NCI-H526 (cell line): ENCODE data around the gene DLGAP5.

Source experiments
- DNase-seq, 2 experiments: peaks; one replicate each; lab custom pipeline; 2025; lab: John Stamatoyannopoulos, UW

DLGAP5 gene

DNA sequence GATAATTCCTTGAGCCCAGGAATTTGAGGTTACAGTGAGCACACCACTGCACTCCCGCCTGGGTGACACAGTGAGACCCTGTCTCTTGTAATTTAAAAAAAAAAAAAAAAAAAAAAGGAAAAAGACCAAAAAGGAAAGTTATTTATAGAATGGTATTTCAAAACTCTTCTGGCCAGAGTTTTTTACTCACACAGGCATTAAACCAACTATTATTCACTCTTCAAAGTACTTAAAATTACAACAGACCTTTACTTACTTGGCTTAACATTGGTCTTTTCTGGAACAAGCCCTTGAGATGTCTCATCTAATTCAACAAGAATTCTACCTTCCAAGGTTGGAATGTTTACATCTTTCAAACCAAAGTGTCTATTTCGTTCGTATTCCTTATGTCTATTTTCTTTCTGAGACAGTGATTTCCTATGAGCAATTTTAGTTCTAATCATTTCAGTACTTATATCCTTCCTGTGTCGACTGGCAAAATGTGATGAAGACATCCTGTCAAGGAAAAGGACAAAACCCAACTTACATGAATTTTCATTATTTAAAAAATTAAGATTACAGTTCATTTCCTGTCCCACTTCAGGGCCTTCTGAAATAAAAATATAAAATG lies 2.6 kb downstream of the DLGAP5 start:
- DNase-seq, result no peak

DNA sequence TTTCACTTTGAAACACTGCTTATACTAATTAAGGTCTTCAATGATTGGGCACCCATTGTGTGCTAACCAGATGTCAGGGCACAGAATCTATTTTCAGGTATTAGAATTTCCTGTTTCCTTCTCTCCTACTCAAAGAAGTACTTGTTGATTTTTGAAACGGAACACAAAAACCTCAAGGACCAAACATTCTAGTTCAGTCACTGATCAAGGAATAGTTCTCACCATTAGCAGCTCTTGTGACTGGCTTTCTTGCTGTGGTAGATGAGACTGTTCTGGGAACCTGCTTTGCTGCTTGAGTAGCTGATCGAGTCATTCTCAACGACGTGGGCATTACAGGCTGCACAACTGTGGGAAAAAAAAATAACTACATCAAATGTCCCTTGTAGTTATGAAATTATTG lies 11.0 kb downstream of the DLGAP5 start:
- no peak for DNase-seq

- DNase-seq, result no peak
Measured at GRCh38 chr14:55180006-55180405, 11.4 kb downstream of the DLGAP5 start.

GRCh38 chr14:55170526-55170925 lies 20.9 kb downstream of the DLGAP5 start:
- no peak for DNase-seq

DNA sequence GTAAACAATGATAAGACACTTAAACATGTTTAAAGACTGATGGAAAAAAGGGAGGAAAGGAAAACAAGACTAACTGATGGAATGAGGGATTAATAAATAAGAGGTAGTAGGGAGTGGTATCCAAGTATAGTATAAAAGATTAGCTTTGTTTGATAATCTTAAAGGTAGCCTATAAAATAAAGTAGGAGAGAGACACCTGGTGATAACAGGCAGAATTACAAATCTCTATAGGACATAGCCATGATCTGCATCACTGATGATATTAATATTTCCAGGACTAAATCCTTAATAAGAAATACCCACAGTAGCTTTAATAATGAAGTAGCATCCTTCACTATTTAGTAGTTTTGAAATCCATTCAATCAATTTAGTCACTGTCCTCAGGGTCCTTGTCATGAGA lies 30.4 kb downstream of the DLGAP5 start:
- peak in 1 of 2 experiments; percentile 46 for DNase-seq

DNA sequence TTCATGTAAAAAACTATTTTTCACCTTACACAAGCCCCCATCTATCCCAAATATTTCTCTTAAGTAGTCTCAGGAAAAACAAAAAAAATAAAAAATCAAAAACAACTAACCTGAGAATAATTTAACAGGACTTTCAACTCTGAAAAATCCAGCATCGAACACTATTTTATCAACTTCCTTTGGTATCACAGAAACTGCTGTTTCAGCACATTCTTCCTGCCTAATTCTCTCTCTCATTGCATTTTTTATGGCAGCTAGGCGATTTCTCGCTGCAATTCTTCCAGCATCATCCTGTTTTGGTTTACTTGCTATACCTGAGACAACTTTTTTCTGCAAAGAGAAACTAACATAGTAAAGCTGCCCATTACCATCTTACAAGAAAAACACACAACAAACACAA lies 33.0 kb downstream of the DLGAP5 start:
- DNase-seq, result no peak

GRCh38 chr14:55157080-55157479 lies 34.3 kb downstream of the DLGAP5 start:
- DNase-seq, result no peak

- no peak for DNase-seq
Measured at GRCh38 chr14:55153951-55154350, 37.4 kb downstream of the DLGAP5 start.

DNA sequence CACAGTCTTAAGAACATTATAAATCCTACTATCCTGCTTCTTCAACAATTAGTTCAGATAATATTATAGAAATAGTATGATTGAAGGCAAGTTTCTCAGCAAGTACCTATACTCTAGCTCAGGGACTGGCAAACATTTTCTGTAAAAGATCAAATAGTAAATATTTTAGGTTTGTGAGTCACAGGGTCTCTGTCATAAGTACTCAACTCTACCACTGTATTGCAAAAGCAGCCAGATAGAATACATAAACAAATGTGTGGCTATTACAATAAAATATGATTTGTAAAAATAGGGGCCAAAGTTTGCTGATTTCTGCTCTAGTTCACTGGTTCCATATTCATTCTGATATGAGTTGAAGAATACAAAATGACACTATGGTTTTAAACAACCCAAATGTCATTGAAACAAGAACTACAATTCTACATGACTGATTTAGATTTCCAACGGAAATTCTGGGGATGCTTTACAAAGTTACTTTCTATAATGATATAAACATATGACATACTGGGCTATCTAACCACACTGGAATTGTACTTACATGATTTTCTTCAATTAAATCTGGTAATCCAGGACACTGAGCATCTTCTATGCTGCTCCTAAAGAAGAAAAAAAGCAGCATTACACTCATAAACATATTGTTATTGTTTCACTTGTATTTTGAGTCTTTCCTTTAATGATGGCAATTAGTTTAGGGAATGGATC lies 39.2 kb downstream of the DLGAP5 start:
- DNase-seq, result no peak

DNA sequence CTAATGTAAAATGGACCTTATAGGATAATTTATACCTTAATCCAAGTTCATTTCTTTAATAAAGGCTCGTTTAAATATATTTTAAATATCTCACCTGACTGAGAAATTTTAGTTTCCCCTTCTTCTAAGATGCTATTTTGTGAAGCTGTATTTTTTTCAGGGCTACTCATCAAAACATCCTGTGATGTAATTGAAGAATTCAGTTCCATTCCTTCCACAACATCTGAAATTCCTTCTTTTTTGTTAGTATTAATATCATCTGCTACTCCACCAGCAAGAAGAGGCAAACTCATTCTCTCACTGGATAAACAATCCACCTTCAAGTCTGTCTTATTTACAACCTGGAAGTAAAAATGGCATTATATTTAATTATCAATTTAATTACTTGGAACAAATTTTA lies 39.8 kb downstream of the DLGAP5 start:
- DNase-seq, result no peak

DNA sequence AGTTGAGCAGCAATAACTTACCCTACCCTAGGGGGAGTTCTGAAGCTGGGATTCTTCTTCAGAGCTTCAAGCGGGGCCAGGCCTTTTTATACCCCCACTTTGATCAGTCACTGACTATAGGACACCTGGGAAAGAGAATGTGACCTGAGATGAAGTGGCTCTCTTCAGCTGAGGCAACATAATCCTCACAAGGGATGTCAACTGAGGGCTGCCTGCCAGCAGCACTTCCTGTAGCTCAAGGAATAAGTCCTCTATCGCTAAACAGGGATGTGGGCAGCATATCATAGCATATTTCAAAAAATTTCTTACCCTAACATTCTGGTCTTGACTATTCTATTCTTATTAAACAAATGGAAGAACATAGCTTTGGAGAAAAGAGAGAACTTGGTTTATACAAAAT lies 45.0 kb downstream of the DLGAP5 start:
- DNase-seq, result no peak

DNA sequence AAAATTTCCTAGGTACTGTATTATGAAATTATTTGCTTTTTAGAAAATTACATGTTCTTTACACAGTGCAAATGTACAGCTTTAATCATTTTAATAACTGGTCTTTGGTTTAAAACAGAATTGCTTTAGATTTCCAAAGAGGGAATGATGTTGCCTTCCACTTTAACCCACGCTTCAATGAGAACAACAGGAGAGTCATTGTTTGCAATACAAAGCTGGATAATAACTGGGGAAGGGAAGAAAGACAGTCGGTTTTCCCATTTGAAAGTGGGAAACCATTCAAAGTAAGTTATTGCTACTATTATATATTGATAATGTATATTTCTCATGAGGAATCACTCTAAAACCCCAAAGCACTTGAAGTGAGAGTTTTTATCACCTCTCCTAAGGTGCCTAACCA lies 48.9 kb downstream of the DLGAP5 start:
- DNase-seq, result no peak

DNA sequence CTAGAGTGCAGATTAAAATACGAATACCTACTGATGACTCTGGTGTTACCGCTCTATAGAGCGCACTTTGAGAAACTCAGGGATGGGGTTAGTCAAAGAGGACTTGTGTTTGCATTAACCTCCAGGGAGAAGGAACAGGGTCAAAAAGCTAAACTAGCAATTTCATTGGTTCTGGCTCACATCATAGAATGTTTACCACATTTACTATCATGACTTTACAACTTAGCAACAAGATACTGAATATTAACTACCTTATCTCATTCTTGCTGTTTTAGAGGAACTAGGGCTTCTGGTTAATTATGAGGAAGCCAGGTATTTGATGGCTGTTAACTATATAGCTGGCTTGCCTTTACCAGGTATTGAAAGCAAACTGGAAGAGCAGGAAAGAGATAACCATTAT lies 49.6 kb downstream of the DLGAP5 start:
- peak in 1 of 2 experiments; percentile 44 for DNase-seq

- no peak for DNase-seq
Measured at GRCh38 chr14:55139696-55140509, 51.5 kb downstream of the DLGAP5 start.

DNA sequence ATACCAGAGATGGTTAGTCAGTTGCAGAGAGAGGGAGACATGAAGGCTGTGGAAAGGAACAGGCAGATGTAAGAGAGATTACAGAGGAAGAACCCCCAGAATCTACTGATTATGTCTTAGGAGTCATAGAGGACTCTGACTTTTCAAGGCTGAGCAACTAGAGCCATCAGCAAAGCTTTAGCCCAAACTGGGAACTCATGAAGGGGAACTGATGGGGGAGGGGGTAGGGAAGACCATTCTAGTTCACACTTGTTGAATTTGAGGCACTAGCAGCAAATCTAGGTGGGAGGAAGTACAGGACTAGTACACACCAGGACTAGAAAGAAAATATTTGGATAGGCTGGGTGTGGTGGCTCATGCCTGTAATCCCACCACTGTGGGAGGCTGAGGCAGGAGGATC lies 52.2 kb downstream of the DLGAP5 start:
- no peak for DNase-seq

- DNase-seq, result no peak
Measured at GRCh38 chr14:55138091-55138490, 53.3 kb downstream of the DLGAP5 start.

DNA sequence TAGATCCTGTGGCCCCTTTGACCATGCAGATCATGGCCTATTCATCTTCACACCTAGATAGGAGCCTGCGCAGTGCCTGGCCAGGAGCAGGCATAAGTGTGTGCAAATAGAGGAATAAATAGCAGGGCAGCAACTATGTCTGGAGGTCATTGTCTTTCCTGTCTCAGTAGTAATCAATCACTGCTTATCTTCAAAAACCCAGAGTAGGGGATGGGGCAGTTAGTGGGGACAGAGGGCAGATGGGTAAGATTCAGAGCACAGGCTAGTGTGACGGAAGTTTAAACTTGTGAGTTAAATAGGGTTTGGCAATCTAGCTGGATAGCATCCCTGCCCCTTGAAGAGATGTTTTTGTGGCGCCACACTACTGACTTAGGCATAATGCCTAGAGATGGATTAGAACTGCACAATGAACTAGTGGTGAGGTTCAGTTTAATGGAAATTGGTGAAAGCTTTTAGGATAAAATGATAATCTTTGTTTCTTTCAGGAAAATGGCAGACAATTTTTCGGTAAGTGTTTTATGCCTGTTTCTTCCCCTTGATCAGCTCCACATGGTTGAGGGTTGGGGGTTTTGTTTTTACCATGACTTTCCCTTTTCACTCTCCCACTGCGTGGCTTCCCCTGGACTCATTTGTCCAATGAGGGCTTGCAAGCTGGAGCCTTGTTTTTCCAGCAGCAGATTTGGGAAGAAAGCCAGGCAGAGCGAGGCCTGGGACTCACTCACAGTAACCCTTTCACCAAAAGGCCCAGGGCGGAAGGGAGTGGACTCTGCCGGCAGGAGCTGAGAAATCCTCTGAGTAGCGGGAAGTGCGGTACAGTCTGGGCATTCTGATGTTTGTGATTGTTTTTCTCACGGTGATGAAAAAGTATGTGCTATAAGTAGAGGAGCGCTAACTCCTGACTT lies 54.2 kb downstream of the DLGAP5 start:
- DNase-seq, result no peak

DNA sequence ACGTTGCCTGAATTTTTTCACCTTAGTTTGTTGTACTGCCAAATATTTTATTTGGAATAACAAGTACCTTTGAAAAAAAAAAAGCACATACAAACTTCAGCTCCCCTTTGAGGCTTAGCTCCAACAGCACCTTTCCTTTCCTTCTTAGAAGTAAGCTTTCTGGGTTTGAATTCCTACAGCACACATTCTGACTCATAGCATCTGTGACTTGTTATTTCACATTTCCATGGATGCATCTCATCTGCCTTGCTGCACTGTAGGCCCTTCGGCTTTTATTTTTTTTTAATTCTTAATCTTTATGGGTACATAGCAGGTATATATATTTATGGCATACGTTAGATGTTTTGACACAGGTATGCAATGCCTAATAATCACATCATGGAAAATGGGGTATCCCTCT lies 55.1 kb downstream of the DLGAP5 start:
- DNase-seq, result no peak

- DNase-seq, result peak; percentile 70 to 82
Measured at GRCh38 chr14:55133416-55133815, 58.0 kb downstream of the DLGAP5 start.

DNA sequence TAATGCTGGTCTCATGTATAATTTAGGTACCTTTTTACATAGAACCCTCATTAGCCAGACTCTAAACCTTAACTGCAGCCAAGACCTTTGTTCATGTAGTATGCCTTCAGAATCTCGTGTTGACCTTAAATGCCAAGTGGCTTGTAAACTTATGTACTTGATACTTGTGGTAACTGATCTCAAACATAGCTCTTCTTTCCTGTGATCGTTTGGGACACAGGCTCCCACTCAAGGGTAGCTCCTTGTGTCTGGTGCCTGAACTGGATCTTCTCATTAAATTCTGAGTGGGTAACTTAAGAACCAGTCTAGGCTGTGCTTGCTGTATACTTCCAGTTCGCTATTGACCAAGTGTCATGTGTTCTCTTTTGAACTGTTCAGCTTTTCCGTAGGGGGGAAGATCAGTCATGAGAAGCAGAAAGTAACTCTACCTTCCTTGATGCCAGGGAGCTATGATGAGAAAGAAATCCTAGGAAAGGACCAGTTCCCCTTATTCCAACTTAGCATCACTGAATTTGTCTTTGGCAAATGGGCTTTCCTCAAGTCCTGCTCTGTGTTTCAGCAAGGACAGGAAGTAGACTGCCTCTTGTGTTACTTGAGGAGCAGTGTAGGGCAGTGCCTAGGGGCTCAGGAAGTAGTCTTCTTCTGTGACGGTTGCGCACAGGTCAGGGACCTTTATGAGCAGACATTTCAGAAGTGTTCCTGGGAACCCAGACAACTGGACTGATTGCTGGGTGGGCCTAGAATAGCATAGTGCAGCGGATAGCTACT lies 59.8 kb downstream of the DLGAP5 start:
- DNase-seq, result no peak

- DNase-seq, result no peak
Measured at GRCh38 chr14:55130196-55130550, 61.2 kb downstream of the DLGAP5 start.
